ENCODE measurements around the gene TULP4.
A peak's percentile ranks its signal among the peaks of the same experiment; 100 is the strongest.
"Not testable (repeated sequence)": the region's sequence is repeated elsewhere in the genome, so short reads cannot be mapped to it uniquely, and the experiment has no call there.

Gene TULP4

DNA sequence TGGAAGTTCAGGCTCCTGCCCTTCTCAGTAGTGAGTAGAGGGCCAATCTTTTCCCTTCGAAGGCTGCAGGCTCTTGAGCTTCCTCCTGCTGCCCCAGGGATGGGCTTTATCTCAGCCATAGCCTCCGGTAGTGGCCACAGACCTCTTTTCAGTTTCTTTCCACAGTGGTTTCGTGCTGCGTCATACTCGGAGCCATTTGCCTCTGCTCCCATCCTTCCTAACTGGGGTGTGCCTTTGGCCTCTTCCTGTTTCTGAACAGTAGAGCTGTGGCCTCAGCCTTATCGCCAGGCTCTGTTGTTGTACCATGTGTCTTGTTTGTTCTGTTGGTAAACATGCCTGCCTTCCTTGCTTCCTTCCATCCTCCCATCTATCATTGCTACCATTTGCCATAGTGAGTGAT is 54.1 kb downstream of the TULP4 start:
- DNase-seq: no peak

- DNase-seq: no peak
These were observed 55.6 kb downstream of the TULP4 start for GRCh38 chr6:158367816-158368215.

DNA sequence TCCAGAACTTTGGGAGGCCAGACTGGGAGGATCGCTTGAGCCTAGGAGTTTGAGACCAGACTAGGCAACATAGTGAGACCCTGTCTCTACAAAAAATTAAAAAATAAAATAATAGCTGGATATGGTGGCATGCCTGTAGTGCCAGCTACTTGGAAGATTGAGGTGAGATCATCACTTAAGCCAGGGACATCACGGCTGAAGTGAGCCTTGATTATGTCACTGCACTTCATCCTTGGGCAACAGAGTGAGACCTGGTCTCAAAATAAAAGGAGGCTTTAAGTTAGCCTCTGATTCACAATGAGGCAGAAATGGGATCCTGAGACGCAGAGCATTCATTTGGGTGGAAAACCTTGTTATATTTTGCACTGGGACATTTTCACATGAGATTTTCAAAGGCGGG is 57.0 kb downstream of the TULP4 start:
- no peak for DNase-seq

GRCh38 chr6:158370805-158371204 is 58.5 kb downstream of the TULP4 start:
- DNase-seq: no peak

GRCh38 chr6:158371261-158371660 is 59.0 kb downstream of the TULP4 start:
- DNase-seq: no peak

DNA sequence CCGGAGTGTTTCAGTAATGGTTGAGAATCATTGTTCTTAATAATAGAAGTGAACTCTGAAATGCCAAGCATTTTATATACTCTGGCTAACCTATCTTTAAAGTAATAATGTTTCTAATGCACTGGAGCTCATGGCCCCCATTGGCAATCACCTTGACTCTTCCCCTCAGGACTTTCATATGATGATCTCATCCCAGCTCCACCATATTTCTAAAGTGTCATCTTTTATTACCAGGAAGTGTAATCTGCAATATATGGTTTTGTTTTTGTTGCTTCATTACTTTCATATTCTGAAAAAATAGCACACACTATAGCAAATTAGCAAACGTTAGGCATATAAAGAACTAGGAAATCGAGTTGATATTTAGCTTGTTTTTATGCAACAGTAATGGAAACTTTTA is 60.3 kb downstream of the TULP4 start:
- no peak for DNase-seq

GRCh38 chr6:158373214-158373613 is 60.9 kb downstream of the TULP4 start:
- no peak for DNase-seq

DNA sequence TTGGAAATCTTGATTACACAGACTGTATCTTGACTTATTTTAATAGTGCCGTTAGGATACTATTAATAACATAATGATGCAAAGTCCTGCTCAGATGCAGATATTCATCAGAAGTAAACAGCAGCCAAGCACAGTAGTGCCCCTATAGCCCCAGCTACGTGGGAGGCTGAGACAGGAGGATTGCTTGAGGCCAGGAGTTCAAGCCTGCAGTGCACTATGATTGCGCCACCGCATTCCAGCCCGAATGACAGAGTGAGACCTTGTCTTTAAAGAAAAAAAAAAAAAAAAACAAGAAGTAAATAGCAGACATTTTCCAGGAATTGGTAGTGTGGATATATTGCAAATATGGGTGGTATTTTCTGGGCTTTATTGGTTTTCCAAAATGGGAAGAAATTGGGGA is 61.8 kb downstream of the TULP4 start:
- no peak for DNase-seq

DNA sequence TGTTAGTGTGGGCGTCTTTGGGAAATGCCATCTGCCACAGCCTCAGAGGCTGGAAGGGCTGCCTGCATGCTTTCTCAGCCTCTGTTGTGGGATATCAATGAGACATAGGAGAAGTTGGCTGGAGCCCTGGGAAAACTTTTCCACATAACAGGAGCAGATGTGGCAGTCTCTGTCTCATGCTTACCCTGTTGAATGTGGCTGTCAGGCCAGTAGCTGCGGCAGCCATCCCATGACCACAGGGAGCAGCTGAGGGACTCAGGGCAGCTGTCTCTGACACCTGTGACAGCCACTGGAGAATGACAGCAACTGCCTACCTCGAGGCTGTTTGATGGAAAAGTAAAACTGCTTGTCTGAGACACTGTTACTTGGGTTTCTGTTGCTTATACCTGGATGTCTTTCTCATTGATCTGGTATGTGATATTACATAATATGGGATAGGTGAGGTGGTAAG is 64.4 kb downstream of the TULP4 start:
- no peak for DNase-seq

GRCh38 chr6:158377860-158378259 is 65.6 kb downstream of the TULP4 start:
- no peak for DNase-seq

- DNase-seq: no peak
These were observed 67.1 kb downstream of the TULP4 start for GRCh38 chr6:158379336-158379735.

- no peak for DNase-seq
These were observed 68.9 kb downstream of the TULP4 start for GRCh38 chr6:158381214-158381613.

DNA sequence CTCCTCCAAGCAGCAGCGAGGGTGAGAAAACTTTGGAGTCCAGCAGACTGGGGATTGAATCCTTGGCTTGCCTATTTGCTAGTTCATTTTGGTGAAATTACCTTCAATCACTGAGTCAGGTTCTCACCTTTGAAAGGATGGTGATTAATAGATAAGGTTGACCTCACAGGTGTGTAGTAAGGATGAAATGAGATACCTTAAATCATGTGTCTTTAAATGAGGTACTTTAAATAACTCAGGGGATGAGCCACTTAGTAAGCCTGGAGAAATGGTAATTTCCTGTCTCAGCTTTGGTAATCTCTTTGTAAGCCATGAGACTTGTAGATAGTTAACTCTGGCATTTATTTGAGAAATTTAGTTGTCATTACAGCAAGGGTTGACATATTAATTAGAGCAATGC is 70.2 kb downstream of the TULP4 start:
- no peak for DNase-seq

GRCh38 chr6:158383057-158383456 is 70.8 kb downstream of the TULP4 start:
- DNase-seq: no peak

DNA sequence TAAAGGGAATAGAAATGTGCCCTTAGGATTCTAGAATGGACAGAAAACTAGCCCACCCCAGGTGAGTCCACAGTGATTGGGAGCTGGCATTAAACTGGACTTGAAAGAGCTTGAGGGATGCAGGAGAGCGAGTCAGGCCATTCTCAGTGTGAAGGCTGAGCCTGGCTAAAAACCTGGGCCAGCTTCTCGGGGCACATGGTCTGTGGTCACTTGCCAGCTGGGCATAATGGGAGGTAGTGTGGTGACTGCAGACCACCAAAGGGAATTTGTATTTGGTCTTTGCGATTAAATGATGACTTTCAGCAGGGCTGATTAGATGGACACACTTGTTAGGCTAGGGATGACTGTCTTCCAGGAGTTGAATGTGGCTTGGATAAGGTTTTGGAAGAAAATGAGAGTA is 71.3 kb downstream of the TULP4 start:
- DNase-seq: no peak

- no peak for DNase-seq
These were observed 72.4 kb downstream of the TULP4 start for GRCh38 chr6:158384671-158385110.

DNA sequence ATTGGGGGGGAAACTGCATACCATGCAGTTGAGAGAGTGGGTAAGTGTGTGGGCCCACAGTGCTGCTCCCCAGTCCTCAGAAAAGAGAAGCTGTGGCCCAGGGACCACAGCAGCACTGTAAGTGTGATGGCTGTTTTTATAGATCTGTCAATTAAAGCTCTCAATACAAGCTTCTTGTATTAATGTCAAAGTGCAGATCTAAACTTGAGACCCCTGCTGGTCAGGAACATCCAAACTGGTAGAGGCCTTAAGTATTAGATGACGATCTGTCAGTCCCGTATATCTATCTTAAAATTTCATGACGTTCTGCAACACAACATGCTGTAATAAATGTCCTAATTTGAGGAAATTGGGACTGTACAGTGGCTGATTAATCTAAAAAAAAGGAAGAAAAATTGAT is 74.8 kb downstream of the TULP4 start:
- peak; percentile 36 for DNase-seq

DNA sequence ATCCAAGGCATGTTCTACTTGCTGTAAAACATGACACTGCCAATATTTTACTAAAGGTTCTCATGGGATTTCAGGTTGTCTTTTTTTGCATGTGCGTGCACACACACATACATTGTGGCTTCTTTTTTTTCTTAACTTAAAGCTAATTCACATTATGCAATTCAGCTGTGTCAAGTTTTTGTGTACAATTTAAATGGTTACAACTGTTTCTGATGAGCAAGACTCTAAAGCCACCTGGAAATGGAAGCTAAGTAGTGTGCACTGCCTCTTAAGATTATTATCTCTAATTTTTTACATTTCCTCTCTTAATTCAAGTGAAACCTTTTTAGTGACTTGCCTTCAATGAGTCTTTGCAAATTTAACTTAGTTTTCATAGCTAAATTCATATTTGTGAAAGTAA is 75.3 kb downstream of the TULP4 start:
- no peak for DNase-seq

DNA sequence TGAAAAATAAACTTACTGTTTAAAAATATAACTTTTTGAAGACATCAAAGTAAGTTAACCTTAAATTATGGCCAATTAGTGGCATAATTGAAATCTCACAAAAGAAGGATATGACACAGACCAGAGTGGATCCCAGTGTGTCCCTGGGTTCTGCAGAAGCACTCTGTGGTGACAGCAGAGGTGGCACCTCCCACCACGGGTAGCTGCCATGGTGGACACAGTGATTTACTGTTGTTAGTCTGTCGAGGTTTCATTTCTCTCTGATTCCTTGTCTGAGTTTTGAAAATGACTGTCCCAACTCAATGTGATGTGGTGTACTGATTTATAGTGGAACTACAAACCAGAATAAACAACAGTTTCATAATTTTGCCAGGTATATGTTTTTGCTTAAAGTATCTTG is 76.5 kb downstream of the TULP4 start:
- no peak for DNase-seq

DNA sequence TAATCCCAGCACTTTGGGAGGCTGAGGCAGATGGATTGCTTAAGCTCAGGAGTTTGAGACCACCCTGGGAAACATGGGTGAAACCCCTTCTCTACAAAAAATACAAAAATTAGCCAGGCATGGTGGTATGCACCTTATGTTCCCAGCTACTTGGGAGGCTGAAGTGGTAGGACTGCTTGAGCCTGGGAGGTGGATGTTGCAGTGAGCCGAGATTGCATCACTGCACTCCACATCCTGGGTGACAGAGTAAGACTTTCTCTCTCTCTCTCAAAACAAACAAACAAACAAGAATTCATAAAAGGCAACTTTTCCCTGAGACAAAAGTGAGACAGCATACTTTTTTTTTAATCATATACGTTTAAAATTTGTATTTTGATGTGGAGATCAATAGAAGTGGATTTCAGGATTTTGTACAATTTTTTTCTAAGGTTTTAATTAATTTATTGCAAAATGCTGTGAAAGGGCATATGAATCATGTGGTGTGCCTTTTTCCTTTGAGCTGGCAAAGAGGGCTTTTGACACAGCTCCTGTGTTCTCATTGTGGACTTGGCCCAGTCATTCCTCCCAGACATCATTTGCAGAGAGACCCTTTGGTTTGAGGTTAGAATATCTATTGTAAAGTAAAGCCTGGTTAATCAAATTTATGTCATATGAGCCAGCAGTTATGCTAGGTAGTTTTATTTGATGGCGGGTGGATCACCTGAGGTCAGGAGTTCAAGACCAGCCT is 77.1 kb downstream of the TULP4 start:
- DNase-seq: no peak

DNA sequence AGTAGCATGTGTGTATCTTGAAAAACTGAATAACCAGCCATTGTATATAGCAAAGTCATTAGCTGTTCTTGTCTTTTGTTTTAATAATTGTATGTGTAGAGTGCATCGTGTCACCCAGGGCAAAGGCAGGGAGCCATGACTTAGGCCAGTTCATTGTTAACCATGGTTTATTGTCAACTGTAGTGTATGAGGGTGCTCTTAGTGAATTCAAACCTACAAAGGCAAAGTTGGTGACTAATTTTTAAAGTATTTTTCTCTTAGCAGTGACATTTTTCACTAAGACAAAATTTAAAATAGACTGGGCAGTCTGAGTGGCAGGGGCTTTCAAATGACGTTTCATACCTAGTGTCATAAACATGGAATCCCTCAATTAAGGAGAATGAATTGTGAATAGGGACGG is 79.0 kb downstream of the TULP4 start:
- no peak for DNase-seq

DNA sequence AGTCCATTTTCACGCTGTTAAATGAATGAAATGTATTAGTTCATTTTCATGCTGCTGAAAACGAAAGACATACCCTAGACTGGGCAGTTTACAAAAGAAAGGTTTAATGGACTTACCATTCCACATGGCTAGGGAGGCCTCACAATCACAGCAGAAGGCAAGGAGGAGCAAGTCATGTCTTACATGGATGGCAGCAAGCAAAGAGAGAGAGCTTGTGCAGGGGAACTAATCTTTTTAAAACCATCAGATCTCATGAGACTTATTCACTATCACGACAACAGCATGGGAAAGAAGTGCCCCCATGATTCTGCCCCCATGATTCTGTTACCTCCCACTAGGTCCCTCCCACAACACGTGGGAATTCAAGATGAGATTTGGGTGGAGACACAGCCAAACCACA is 79.7 kb downstream of the TULP4 start:
- DNase-seq: not testable (repeated sequence)

DNA sequence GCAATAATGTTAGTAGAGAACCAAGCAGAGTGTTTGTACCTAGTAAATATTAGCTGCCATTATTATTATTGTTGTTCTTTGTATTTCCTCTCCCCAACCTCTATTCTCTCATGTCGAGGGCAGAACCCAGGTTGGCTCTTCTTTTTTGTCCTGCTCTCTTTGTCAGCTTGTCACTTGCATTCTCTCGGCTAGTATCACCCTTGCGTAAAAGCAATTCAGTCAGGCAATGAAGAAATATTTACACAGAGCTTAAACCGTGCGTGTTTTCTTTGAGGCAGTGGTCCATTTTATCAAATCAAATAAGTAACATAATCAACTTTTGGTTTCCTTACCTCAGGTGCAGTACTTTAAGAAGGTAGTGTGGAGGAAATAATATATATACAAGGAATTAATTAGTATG is 83.9 kb downstream of the TULP4 start:
- no peak for DNase-seq

DNA sequence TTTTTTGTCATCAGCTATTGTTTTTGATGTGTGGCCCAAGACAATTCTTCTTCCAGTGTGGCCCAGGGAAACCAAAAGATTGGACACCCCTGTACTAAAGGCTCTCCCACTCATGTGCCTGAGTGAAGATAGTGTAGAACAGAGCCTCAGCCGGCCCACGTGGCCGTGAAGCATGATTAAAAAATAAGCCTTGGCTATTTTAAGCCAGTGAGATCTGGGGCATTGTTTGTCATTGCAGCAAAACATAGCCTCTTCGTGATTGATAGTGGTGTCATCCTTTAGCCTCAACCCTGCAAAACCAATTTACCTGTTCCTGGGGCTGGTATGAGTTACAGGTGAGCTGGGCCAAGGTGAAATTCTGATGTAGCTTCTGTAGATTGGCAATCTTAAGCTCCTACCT is 85.3 kb downstream of the TULP4 start:
- DNase-seq: no peak

- DNase-seq: no peak
These were observed 86.2 kb downstream of the TULP4 start for GRCh38 chr6:158398252-158399024.
